Aortic smooth muscle cell (primary cell): Measurements from ENCODE around the gene UBE2E1. TPM values are rescaled to one million over a fixed set of nuclear protein-coding genes. Genes with fewer than 3 reads are reported as not detected.

Experiments used
- total RNA-seq: library from RNA; depleted of rRNA; stranded (reverse); fragments of >200 nt; gene quantifications from 2 replicates; pipeline ENCODE4 v1.2.3, GENCODE V29; 2014

UBE2E1 gene
- 69.8 and 83.3 TPM in 2 replicates for total RNA-seq

DNA sequence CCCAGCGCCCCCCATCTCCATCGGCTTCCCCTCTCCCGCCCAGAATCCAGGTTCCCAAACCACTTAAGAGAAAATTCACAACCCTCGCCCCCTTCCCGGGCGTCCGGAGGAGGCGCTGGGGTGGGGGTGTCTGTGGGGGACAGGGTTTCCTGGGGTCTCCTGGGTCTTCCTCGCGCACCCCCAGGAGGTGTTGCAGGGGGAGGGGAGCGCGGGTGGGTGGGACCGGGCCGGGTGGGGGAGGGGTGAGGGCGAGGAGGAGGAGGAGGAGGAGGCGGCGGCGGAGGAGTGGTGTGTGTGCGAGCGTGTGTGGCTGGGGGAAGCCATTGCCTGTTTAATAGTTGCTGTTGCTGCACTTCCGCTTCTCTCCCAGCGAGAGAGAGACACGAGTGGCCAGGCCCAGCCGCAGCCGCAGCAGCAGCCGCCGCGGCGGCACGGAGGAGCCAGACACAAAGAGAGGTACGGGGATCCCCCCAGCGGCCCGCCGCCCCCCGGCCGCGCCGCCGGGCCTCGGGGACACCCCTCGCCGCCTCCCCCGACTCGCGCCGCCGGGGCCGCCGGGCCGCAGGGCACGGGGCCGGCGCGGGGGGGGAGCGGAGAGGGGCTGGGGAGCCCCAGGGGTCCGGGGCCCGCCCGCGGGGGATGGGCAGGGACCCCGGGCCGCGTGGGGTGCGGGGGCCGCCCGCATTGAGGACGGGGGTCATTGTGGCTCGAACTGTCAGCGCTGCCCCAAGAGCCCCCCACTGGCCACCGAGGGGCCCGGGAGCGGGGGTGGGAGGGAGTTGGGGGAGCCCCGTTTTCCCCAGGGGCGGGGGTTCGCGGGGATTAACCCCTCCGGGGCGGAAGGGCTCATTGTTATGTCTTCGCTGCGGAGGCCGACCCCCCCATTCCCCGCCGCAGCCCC is at the start of gene UBE2E1:
Gene UBE2E1 (plus strand): TSS at position 323 of the 901 bp plus-strand sequence. CDS start 1,315 bp downstream, outside the sequence.

DNA sequence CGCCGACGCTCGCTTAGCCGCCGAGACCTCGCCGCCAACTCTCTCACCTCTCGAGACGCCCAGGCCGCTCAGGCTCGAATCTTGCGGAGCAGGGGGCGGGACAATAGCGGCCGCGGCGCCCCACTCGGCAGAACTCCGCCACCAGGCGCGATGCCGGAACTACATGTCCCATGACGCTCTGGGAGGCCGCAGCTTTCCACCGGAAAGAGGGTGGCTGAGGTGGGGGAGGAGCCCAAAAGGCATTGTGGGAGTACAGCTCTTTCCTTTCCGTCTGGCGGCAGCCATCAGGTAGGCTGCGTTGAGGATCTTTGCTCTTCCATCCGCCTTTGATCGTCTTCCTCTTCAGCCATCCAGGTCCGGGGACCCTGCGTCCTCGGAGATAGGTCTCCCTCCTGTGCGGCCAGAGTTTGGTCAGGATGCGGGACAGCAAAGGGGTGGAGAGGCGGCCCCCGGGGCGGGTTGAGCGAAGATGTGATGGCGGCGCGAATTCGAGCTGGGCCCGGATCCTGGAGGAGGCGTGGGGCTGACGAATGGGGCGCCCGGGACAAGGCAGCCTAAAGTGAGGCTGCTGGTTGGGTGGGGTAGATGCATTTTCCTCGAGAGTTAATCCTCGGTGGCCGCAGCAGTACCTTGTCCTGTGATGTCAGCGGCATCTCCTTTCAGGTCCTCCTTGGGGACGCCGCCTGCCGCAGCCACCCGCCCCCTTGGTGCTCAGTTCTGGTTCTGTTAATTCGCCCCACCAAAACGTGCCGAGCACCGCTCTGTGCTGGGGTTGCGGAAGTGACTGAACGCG is 111.3 kb downstream of the UBE2E1 start, which contains the start of the genes NKIRAS1 and RPL15:
Gene NKIRAS1 (minus strand): TSS at position 105 of the 793 bp plus-strand sequence. CDS start 6,086 bp downstream, outside the sequence.
Gene RPL15 (plus strand): TSS at position 247 of the 793 bp plus-strand sequence. CDS start 728 bp downstream, outside the sequence.

Other genes starting within 250 kb of the UBE2E1 start
- 16.7 and 18.8 TPM in 2 replicates for gene NKIRAS1, start 111.0 kb downstream of the UBE2E1 start, total RNA-seq
- 1,592 and 1,778 TPM in 2 replicates for gene RPL15, start 111.2 kb downstream of the UBE2E1 start, total RNA-seq
- gene NR1D2, start 139.3 kb downstream of the UBE2E1 start, total RNA-seq = 50.6 and 70.0 TPM in 2 replicates